Measurements from ENCODE around the gene HOXD10.

DNA sequence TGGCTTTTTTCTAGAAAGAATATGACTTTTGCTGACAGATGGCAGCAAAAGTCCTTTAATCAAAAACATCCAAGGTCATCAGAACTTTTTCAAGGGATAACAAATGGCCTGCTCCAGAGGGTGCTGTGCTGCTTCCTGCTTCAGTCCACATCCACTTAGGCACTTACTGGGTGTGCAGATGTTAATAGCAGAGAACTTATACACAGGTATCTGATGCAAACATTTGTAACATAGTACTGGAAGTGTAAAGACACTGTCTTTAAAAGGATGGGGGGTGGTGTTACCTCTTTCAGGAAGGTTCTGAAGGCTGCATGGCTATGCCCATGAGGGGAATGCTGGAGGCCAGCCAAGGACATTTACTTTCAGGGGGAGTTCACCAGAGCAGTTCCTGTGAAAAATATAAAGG, 18.5 kb downstream of the HOXD10 start:
- TF ChIP-seq, protein P1, sequence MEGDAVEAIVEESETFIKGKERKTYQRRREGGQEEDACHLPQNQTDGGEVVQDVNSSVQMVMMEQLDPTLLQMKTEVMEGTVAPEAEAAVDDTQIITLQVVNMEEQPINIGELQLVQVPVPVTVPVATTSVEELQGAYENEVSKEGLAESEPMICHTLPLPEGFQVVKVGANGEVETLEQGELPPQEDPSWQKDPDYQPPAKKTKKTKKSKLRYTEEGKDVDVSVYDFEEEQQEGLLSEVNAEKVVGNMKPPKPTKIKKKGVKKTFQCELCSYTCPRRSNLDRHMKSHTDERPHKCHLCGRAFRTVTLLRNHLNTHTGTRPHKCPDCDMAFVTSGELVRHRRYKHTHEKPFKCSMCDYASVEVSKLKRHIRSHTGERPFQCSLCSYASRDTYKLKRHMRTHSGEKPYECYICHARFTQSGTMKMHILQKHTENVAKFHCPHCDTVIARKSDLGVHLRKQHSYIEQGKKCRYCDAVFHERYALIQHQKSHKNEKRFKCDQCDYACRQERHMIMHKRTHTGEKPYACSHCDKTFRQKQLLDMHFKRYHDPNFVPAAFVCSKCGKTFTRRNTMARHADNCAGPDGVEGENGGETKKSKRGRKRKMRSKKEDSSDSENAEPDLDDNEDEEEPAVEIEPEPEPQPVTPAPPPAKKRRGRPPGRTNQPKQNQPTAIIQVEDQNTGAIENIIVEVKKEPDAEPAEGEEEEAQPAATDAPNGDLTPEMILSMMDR (IDR thresholded peaks at IDR 0.05) = no peak
- TF ChIP-seq EP300 (IDR thresholded peaks at IDR 0.05) (no peak), POLR2AphosphoS5 (IDR thresholded peaks at IDR 0.05) (no peak)

Data from gastroesophageal sphincter (tissue), 3 donors.